ENCODE data around the gene SERPINF2.
"Not testable (repeated sequence)": the region's sequence is repeated elsewhere in the genome, so short reads cannot be mapped to it uniquely, and the experiment has no call there.

Gene SERPINF2

GRCh38 chr17:1735834-1736347 is 6.8 kb upstream of the SERPINF2 start:
- Mint-ChIP-seq H3K9me3 (no peaks in the 10 kb centered on the region), H3K4me3 (no peak overlapping the region), H3K27me3 (no peaks in the 10 kb centered on the region), H3K36me3 (peaks cover 29% of the 10 kb centered on the region), H3K4me1 (peaks cover 12% of the 10 kb centered on the region), H3K27ac (no peak overlapping the region)
- ATAC-seq (ENCODE audit: low read depth) = no peak
- DNase-seq (ENCODE audit: low spot score in 2 of 2) = no peak

GRCh38 chr17:1736348-1737281 is 6.1 kb upstream of the SERPINF2 start:
- ATAC-seq (ENCODE audit: low read depth) (no peak), DNase-seq (ENCODE audit: low spot score in 2 of 2) (no peak)
- no peaks in the 10 kb centered on the region for H3K9me3 Mint-ChIP-seq
- no peak overlapping the region for H3K4me3 Mint-ChIP-seq
- no peak overlapping the region for H3K27ac Mint-ChIP-seq
- no peaks in the 10 kb centered on the region for H3K27me3 Mint-ChIP-seq
- H3K4me1 Mint-ChIP-seq = peaks cover 16% of the 10 kb centered on the region
- peaks cover 30% of the 10 kb centered on the region for H3K36me3 Mint-ChIP-seq

- ATAC-seq (ENCODE audit: low read depth) (no peak), DNase-seq (ENCODE audit: low spot score in 2 of 2) (no peak)
- no peak overlapping the region for H3K4me3 Mint-ChIP-seq
- H3K9me3 Mint-ChIP-seq = no peaks in the 10 kb centered on the region
- H3K27me3 Mint-ChIP-seq = no peaks in the 10 kb centered on the region
- H3K27ac Mint-ChIP-seq = no peak overlapping the region
- H3K36me3 Mint-ChIP-seq = peaks cover 28% of the 10 kb centered on the region
- H3K4me1 Mint-ChIP-seq = peaks cover 16% of the 10 kb centered on the region
Observed at GRCh38 chr17:1737531-1738291, 5.0 kb upstream of the SERPINF2 start.

- not testable (repeated sequence) for H3K4me3 Mint-ChIP-seq
Observed at GRCh38 chr17:1741899-1742298, 772 bp upstream of the SERPINF2 start.

GRCh38 chr17:1743088-1743439 is 393 bp downstream of the SERPINF2 start:
- ATAC-seq (ENCODE audit: low read depth) (no peak), DNase-seq (ENCODE audit: low spot score in 2 of 2) (no peak)
- no peak overlapping the region for H3K27ac Mint-ChIP-seq
- no peaks in the 10 kb centered on the region for H3K27me3 Mint-ChIP-seq
- peaks cover 8% of the 10 kb centered on the region for H3K36me3 Mint-ChIP-seq
- H3K9me3 Mint-ChIP-seq = no peaks in the 10 kb centered on the region
- H3K4me1 Mint-ChIP-seq = peaks cover 6% of the 10 kb centered on the region
- H3K4me3 Mint-ChIP-seq = no peak overlapping the region

More at GRCh38 chr17:1741899-1742298, 772 bp upstream of the SERPINF2 start:
- not testable (repeated sequence) for ATAC-seq (ENCODE audit: low read depth); H3K4me1 Mint-ChIP-seq; H3K9me3 Mint-ChIP-seq; DNase-seq (ENCODE audit: low spot score in 2 of 2); H3K27ac Mint-ChIP-seq; H3K27me3 Mint-ChIP-seq
- H3K36me3 Mint-ChIP-seq = peaks cover 19% of the 10 kb centered on the region

GRCh38 chr17:1744551-1745512 is 2.2 kb downstream of the SERPINF2 start:
- no peak for ATAC-seq (ENCODE audit: low read depth)

GRCh38 chr17:1745513-1746020 is 2.9 kb downstream of the SERPINF2 start:
- Mint-ChIP-seq H3K27me3 (no peaks in the 10 kb centered on the region), H3K36me3 (peaks cover 2% of the 10 kb centered on the region), H3K4me3 (no peak overlapping the region), H3K9me3 (no peaks in the 10 kb centered on the region), H3K27ac (no peak overlapping the region), H3K4me1 (peaks cover 8% of the 10 kb centered on the region)
- DNase-seq (ENCODE audit: low spot score in 2 of 2) = no peak
- ATAC-seq (ENCODE audit: low read depth) = no peak

More at GRCh38 chr17:1744551-1745512, 2.2 kb downstream of the SERPINF2 start:
- Mint-ChIP-seq H3K36me3 (peaks cover 2% of the 10 kb centered on the region), H3K27me3 (no peaks in the 10 kb centered on the region), H3K4me3 (no peak overlapping the region), H3K9me3 (no peaks in the 10 kb centered on the region), H3K27ac (no peak overlapping the region), H3K4me1 (peaks cover 8% of the 10 kb centered on the region)
- no peak for DNase-seq (ENCODE audit: low spot score in 2 of 2)

GRCh38 chr17:1746975-1747543 is 4.4 kb downstream of the SERPINF2 start:
- Mint-ChIP-seq H3K36me3 (no peaks in the 10 kb centered on the region), H3K4me3 (no peak overlapping the region), H3K27me3 (no peaks in the 10 kb centered on the region), H3K4me1 (peaks cover 4% of the 10 kb centered on the region), H3K27ac (no peak overlapping the region), H3K9me3 (no peaks in the 10 kb centered on the region)
- DNase-seq (ENCODE audit: low spot score in 2 of 2) (no peak), ATAC-seq (ENCODE audit: low read depth) (no peak)

- Mint-ChIP-seq H3K4me1 (peaks cover 12% of the 10 kb centered on the region), H3K27me3 (no peaks in the 10 kb centered on the region)
- no peak for ATAC-seq (ENCODE audit: low read depth)
Observed at GRCh38 chr17:1750628-1751027, 8.0 kb downstream of the SERPINF2 start.

GRCh38 chr17:1752425-1753262 is 10.0 kb downstream of the SERPINF2 start:
- Mint-ChIP-seq H3K4me3 (peak overlapping the region; percentile 69), H3K27me3 (no peaks in the 10 kb centered on the region), H3K36me3 (no peaks in the 10 kb centered on the region), H3K9me3 (no peaks in the 10 kb centered on the region), H3K4me1 (peaks cover 16% of the 10 kb centered on the region), H3K27ac (peak overlapping the region; percentile 41)
- DNase-seq (ENCODE audit: low spot score in 2 of 2) = peak in 1 of 2 donors; percentile 41
- peak; percentile 94 for ATAC-seq (ENCODE audit: low read depth)

More at GRCh38 chr17:1750628-1751027, 8.0 kb downstream of the SERPINF2 start:
- DNase-seq (ENCODE audit: low spot score in 2 of 2) = no peak
- H3K27ac Mint-ChIP-seq = no peak overlapping the region
- no peaks in the 10 kb centered on the region for H3K9me3 Mint-ChIP-seq
- H3K4me3 Mint-ChIP-seq = no peak overlapping the region
- no peaks in the 10 kb centered on the region for H3K36me3 Mint-ChIP-seq

- DNase-seq (ENCODE audit: low spot score in 2 of 2) = no peak
- no peak overlapping the region for H3K27ac Mint-ChIP-seq
- no peak for ATAC-seq (ENCODE audit: low read depth)
- no peaks in the 10 kb centered on the region for H3K9me3 Mint-ChIP-seq
- no peaks in the 10 kb centered on the region for H3K27me3 Mint-ChIP-seq
- no peak overlapping the region for H3K4me3 Mint-ChIP-seq
- peaks cover 20% of the 10 kb centered on the region for H3K4me1 Mint-ChIP-seq
- H3K36me3 Mint-ChIP-seq = no peaks in the 10 kb centered on the region
Observed at GRCh38 chr17:1753767-1754429, 11.2 kb downstream of the SERPINF2 start.
